ENCODE data around the gene GRAMD1B. TPM values are rescaled to one million over a fixed set of nuclear protein-coding genes. Genes with fewer than 3 reads are reported as not detected.

GRAMD1B gene
- total RNA-seq, 1 donor from 2014 or later = 8.5 TPM

- no peaks in the 10 kb centered on the region for H3K9me3 Mint-ChIP-seq
- DNase-seq (ENCODE audit: low read depth, low spot score) = no peak
- no peaks in the 10 kb centered on the region for H3K4me1 Mint-ChIP-seq
- H3K27me3 Mint-ChIP-seq (ENCODE audit: low read depth) = peaks cover 4% of the 10 kb centered on the region
- H3K4me3 Mint-ChIP-seq = no peak overlapping the region
- H3K36me3 Mint-ChIP-seq (ENCODE audit: low read depth) = no peaks in the 10 kb centered on the region
- no peak for TF ChIP-seq CTCF (conservative IDR thresholded peaks at IDR 0.05)
- H3K27ac Mint-ChIP-seq (ENCODE audit: unreplicated experiment) = no peak overlapping the region
Observed at GRCh38 chr11:123392844-123393243, 37.2 kb upstream of the GRAMD1B start.

- no peak overlapping the region for H3K27ac Mint-ChIP-seq (ENCODE audit: unreplicated experiment)
- no peak for TF ChIP-seq CTCF (conservative IDR thresholded peaks at IDR 0.05)
- DNase-seq (ENCODE audit: low read depth, low spot score) = no peak
- H3K4me1 Mint-ChIP-seq = no peaks in the 10 kb centered on the region
- H3K27me3 Mint-ChIP-seq (ENCODE audit: low read depth) = peaks cover 4% of the 10 kb centered on the region
- no peaks in the 10 kb centered on the region for H3K36me3 Mint-ChIP-seq (ENCODE audit: low read depth)
- no peak overlapping the region for H3K4me3 Mint-ChIP-seq
- no peaks in the 10 kb centered on the region for H3K9me3 Mint-ChIP-seq
Observed at GRCh38 chr11:123393312-123393927, 36.6 kb upstream of the GRAMD1B start.

- Mint-ChIP-seq H3K27me3 (ENCODE audit: low read depth) (peaks cover 12% of the 10 kb centered on the region), H3K27ac (ENCODE audit: unreplicated experiment) (peak overlapping the region; percentile 15), H3K4me1 (peaks cover 35% of the 10 kb centered on the region), H3K9me3 (no peaks in the 10 kb centered on the region), H3K4me3 (no peak overlapping the region), H3K36me3 (ENCODE audit: low read depth) (no peaks in the 10 kb centered on the region)
- no peak for DNase-seq (ENCODE audit: low read depth, low spot score)
- no peak for TF ChIP-seq CTCF (conservative IDR thresholded peaks at IDR 0.05)
Observed at GRCh38 chr11:123404676-123405075, 25.4 kb upstream of the GRAMD1B start.

GRCh38 chr11:123405123-123405592 lies 24.9 kb upstream of the GRAMD1B start:
- Mint-ChIP-seq H3K4me3 (no peak overlapping the region), H3K27me3 (ENCODE audit: low read depth) (peaks cover 16% of the 10 kb centered on the region), H3K4me1 (peaks cover 35% of the 10 kb centered on the region), H3K36me3 (ENCODE audit: low read depth) (no peaks in the 10 kb centered on the region), H3K9me3 (no peaks in the 10 kb centered on the region), H3K27ac (ENCODE audit: unreplicated experiment) (peak overlapping the region; percentile 15)
- no peak for DNase-seq (ENCODE audit: low read depth, low spot score)
- TF ChIP-seq CTCF (conservative IDR thresholded peaks at IDR 0.05) = no peak

- Mint-ChIP-seq H3K27me3 (ENCODE audit: low read depth) (peaks cover 20% of the 10 kb centered on the region), H3K4me1 (peaks cover 35% of the 10 kb centered on the region)
Observed at GRCh38 chr11:123406441-123407129, 23.5 kb upstream of the GRAMD1B start.

More at GRCh38 chr11:123406441-123407129, 23.5 kb upstream of the GRAMD1B start:
- no peak for TF ChIP-seq CTCF (conservative IDR thresholded peaks at IDR 0.05)
- H3K36me3 Mint-ChIP-seq (ENCODE audit: low read depth) = no peaks in the 10 kb centered on the region
- no peak overlapping the region for H3K27ac Mint-ChIP-seq (ENCODE audit: unreplicated experiment)
- no peak overlapping the region for H3K4me3 Mint-ChIP-seq
- H3K9me3 Mint-ChIP-seq = no peaks in the 10 kb centered on the region
- DNase-seq (ENCODE audit: low read depth, low spot score) = no peak
